ENCODE results near the gene SNX33. TPM values are rescaled to one million over a fixed set of nuclear protein-coding genes. Genes with fewer than 3 reads are reported as not detected.

Gene SNX33
- total and polyA plus RNA-seq, 2 of the 13 experiments (the other 11 are each of a cell fraction or from before 2014, with no cell fraction given): 11.0 to 11.6 TPM

- TF ChIP-seq, protein P1, sequence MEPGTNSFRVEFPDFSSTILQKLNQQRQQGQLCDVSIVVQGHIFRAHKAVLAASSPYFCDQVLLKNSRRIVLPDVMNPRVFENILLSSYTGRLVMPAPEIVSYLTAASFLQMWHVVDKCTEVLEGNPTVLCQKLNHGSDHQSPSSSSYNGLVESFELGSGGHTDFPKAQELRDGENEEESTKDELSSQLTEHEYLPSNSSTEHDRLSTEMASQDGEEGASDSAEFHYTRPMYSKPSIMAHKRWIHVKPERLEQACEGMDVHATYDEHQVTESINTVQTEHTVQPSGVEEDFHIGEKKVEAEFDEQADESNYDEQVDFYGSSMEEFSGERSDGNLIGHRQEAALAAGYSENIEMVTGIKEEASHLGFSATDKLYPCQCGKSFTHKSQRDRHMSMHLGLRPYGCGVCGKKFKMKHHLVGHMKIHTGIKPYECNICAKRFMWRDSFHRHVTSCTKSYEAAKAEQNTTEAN (CRISPR knock-in tag; conservative IDR thresholded peaks at IDR 0.05): 0 out of 2 replicates have a peak, but pooled peaks have one; percentile 18
- TF ChIP-seq ZNF326 (CRISPR knock-in tag; IDR thresholded peaks at IDR 0.05; ENCODE audit: borderline replicate concordance): no peak
- no peak for TF ChIP-seq RFX3 (CRISPR knock-in tag; IDR thresholded peaks at IDR 0.05)
- peak; percentile 81 for TF ChIP-seq ZNF451 (CRISPR knock-in tag; IDR thresholded peaks at IDR 0.05)
- no peak for TF ChIP-seq ZNF496 (CRISPR knock-in tag; IDR thresholded peaks at IDR 0.05; ENCODE audit: insufficient replicate concordance)
- TF ChIP-seq ZNF563 (CRISPR knock-in tag; IDR thresholded peaks at IDR 0.05): peak; percentile 63; the same call in 1 of the 2 replicates
- no peak for TF ChIP-seq ZSCAN30 (CRISPR knock-in tag; IDR thresholded peaks at IDR 0.05)
- no peak for TF ChIP-seq ZNF256 (CRISPR knock-in tag; conservative IDR thresholded peaks at IDR 0.05)
- peak; percentile 46; the same call in 1 of the 2 replicates for TF ChIP-seq NFE2L2 (IDR thresholded peaks at IDR 0.05; ENCODE audit: low read length)
- peak; percentile 34; the same call in 1 of the 2 replicates for TF ChIP-seq KDM1A (CRISPR knock-in tag; IDR thresholded peaks at IDR 0.05)
- TF ChIP-seq, protein P2, sequence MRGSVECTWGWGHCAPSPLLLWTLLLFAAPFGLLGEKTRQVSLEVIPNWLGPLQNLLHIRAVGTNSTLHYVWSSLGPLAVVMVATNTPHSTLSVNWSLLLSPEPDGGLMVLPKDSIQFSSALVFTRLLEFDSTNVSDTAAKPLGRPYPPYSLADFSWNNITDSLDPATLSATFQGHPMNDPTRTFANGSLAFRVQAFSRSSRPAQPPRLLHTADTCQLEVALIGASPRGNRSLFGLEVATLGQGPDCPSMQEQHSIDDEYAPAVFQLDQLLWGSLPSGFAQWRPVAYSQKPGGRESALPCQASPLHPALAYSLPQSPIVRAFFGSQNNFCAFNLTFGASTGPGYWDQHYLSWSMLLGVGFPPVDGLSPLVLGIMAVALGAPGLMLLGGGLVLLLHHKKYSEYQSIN (CRISPR knock-in tag; IDR thresholded peaks at IDR 0.05; ENCODE audit: borderline replicate concordance): no peak
- peak; percentile 76; the same call in 1 of the 2 replicates for TF ChIP-seq ZNF572 (CRISPR knock-in tag; IDR thresholded peaks at IDR 0.05)
- no peak; the same call in 1 of the 2 replicates for TF ChIP-seq SMAD3 (CRISPR knock-in tag; IDR thresholded peaks at IDR 0.05)
- TF ChIP-seq, protein P3, sequence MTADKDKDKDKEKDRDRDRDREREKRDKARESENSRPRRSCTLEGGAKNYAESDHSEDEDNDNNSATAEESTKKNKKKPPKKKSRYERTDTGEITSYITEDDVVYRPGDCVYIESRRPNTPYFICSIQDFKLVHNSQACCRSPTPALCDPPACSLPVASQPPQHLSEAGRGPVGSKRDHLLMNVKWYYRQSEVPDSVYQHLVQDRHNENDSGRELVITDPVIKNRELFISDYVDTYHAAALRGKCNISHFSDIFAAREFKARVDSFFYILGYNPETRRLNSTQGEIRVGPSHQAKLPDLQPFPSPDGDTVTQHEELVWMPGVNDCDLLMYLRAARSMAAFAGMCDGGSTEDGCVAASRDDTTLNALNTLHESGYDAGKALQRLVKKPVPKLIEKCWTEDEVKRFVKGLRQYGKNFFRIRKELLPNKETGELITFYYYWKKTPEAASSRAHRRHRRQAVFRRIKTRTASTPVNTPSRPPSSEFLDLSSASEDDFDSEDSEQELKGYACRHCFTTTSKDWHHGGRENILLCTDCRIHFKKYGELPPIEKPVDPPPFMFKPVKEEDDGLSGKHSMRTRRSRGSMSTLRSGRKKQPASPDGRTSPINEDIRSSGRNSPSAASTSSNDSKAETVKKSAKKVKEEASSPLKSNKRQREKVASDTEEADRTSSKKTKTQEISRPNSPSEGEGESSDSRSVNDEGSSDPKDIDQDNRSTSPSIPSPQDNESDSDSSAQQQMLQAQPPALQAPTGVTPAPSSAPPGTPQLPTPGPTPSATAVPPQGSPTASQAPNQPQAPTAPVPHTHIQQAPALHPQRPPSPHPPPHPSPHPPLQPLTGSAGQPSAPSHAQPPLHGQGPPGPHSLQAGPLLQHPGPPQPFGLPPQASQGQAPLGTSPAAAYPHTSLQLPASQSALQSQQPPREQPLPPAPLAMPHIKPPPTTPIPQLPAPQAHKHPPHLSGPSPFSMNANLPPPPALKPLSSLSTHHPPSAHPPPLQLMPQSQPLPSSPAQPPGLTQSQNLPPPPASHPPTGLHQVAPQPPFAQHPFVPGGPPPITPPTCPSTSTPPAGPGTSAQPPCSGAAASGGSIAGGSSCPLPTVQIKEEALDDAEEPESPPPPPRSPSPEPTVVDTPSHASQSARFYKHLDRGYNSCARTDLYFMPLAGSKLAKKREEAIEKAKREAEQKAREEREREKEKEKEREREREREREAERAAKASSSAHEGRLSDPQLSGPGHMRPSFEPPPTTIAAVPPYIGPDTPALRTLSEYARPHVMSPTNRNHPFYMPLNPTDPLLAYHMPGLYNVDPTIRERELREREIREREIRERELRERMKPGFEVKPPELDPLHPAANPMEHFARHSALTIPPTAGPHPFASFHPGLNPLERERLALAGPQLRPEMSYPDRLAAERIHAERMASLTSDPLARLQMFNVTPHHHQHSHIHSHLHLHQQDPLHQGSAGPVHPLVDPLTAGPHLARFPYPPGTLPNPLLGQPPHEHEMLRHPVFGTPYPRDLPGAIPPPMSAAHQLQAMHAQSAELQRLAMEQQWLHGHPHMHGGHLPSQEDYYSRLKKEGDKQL (CRISPR knock-in tag; IDR thresholded peaks at IDR 0.05; ENCODE audit: low read depth): no peak
- TF ChIP-seq FOXO1 (CRISPR knock-in tag; IDR thresholded peaks at IDR 0.05): peak; percentile 46; the same call in 1 of the 2 replicates
- no peak for TF ChIP-seq ZNF562 (CRISPR knock-in tag; IDR thresholded peaks at IDR 0.05; ENCODE audit: borderline replicate concordance)
- TF ChIP-seq PLRG1 (conservative IDR thresholded peaks at IDR 0.05): no peak
- TF ChIP-seq SMARCE1 (IDR thresholded peaks at IDR 0.05; ENCODE audit: borderline replicate concordance): no peak
- TF ChIP-seq, protein P4, sequence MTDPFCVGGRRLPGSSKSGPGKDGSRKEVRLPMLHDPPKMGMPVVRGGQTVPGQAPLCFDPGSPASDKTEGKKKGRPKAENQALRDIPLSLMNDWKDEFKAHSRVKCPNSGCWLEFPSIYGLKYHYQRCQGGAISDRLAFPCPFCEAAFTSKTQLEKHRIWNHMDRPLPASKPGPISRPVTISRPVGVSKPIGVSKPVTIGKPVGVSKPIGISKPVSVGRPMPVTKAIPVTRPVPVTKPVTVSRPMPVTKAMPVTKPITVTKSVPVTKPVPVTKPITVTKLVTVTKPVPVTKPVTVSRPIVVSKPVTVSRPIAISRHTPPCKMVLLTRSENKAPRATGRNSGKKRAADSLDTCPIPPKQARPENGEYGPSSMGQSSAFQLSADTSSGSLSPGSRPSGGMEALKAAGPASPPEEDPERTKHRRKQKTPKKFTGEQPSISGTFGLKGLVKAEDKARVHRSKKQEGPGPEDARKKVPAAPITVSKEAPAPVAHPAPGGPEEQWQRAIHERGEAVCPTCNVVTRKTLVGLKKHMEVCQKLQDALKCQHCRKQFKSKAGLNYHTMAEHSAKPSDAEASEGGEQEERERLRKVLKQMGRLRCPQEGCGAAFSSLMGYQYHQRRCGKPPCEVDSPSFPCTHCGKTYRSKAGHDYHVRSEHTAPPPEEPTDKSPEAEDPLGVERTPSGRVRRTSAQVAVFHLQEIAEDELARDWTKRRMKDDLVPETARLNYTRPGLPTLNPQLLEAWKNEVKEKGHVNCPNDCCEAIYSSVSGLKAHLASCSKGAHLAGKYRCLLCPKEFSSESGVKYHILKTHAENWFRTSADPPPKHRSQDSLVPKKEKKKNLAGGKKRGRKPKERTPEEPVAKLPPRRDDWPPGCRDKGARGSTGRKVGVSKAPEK (CRISPR knock-in tag; IDR thresholded peaks at IDR 0.05; ENCODE audit: borderline replicate concordance): no peak
Measured at GRCh38 chr15:75625542-75626347, 22.0 kb upstream of the SNX33 start, which contains the start of gene SNUPN (continued).
